ENCODE measurements around the gene VSIG10L. TPM values are rescaled to one million over a fixed set of nuclear protein-coding genes. Genes with fewer than 3 reads are reported as not detected.

VSIG10L gene
- total and polyA plus RNA-seq, 12 donors: 0.33 to 1.6 (median 0.51) TPM

DNA sequence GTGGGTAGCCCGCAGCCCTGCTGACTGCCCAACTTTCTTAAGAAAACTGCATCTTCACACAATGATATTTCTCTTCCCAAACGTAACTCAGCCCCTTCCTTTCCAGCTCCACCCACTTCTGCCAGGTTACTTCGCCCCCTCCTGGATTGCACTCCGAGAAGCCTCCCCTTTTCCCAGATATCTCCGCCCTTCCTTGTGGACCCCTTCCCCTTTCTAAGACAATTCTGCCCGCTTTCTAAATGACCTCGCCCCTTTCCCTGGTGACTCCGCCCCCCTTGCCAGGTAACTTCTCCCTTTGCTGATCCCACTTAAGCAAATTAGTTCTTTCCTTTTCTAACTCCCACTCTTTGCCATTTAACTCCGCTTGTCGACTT is 2.6 kb downstream of the VSIG10L start:
- no peak for DNase-seq
- Histone ChIP-seq H3K36me3 (peaks cover 0 to 5% (median under 1%) of the 10 kb centered on the region in 9 donors), H3K27me3 (no peaks in the 10 kb centered on the region), H3K27ac (peak overlapping the region in 6 of 10 donors; percentile 19 to 72 (median 34)), H3K9me3 (no peaks in the 10 kb centered on the region), H3K4me1 (peaks cover 0 to 24% (median 19%) of the 10 kb centered on the region in 9 donors), H3K4me3 (peak overlapping the region; percentile 47 to 77 (median 62))
- 1% methylated on average over 10 of the region's 10 CpGs for WGBS, 2 donors
- ATAC-seq: no peak
- TF ChIP-seq, protein P1, sequence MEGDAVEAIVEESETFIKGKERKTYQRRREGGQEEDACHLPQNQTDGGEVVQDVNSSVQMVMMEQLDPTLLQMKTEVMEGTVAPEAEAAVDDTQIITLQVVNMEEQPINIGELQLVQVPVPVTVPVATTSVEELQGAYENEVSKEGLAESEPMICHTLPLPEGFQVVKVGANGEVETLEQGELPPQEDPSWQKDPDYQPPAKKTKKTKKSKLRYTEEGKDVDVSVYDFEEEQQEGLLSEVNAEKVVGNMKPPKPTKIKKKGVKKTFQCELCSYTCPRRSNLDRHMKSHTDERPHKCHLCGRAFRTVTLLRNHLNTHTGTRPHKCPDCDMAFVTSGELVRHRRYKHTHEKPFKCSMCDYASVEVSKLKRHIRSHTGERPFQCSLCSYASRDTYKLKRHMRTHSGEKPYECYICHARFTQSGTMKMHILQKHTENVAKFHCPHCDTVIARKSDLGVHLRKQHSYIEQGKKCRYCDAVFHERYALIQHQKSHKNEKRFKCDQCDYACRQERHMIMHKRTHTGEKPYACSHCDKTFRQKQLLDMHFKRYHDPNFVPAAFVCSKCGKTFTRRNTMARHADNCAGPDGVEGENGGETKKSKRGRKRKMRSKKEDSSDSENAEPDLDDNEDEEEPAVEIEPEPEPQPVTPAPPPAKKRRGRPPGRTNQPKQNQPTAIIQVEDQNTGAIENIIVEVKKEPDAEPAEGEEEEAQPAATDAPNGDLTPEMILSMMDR (IDR thresholded peaks at IDR 0.05): no peak
- intact Hi-C loops (cut with DNase I): loop anchor here in 7 of 10 donors (1.0 to 10.0 kb wide), 13 partner anchors 24 to 316 kb away; partner anchors contain the start of genes ETFB (in 3 of the 7) and C19orf84 (in 1 of the 7)

DNA sequence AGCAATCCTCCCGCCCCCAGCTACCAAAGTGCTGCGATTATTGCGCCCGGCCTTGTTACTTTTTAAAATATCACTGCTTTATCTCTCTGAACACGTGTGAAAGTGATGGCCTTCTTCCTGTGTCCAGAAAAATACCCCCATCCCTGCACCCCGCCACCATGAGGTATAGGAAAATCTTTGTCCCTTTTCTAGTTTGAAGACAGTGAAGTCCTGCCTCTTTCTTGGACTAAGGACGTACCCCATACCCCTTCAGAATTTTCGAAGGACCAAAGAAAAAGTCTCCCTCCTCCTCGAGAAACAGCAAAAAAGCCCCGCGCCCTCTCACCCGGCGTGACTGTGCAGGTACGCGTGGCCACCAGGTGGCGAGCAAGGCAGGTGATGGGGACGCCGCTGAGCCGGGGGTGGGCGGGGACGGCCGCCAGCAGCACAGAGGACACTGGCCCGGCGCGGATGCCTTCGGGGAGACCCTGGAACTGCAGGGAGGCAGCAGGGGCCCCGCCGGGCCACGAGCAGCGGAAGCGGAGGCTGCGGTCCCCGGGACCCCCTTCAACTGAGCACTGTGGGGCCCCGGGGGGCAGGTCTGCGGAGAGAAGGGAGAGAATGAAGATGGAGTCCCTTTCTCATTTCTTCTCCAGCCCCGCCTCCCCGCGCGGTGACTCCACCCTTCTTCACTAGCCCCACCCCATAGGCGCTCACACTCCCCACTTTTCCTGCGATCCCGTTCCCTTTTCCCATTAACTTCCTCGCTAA is 3.2 kb downstream of the VSIG10L start:
- Histone ChIP-seq H3K9me3 (no peaks in the 10 kb centered on the region), H3K4me1 (peaks cover 0 to 24% (median 19%) of the 10 kb centered on the region in 9 donors), H3K36me3 (no peaks in the 10 kb centered on the region), H3K4me3 (peak overlapping the region; percentile 47 to 77 (median 62)), H3K27me3 (no peaks in the 10 kb centered on the region), H3K27ac (peak overlapping the region in 6 of 10 donors; percentile 19 to 72 (median 34))
- ATAC-seq (peak; percentile 66 to 88 (median 76)), DNase-seq (peak; percentile 81 to 82)
- intact Hi-C loops (cut with DNase I): loop anchor here in 7 of 10 donors (1.0 to 10.0 kb wide), 14 partner anchors 24 to 316 kb away; partner anchors contain the start of genes ETFB (in 3 of the 7) and C19orf84 (in 1 of the 7)
- WGBS, 2 donors: 5 to 6% methylated on average over 40 to 43 of the region's 43 CpGs
- TF ChIP-seq, protein P1 (IDR thresholded peaks at IDR 0.05): peak; percentile 69 to 94 (median 84)

DNA sequence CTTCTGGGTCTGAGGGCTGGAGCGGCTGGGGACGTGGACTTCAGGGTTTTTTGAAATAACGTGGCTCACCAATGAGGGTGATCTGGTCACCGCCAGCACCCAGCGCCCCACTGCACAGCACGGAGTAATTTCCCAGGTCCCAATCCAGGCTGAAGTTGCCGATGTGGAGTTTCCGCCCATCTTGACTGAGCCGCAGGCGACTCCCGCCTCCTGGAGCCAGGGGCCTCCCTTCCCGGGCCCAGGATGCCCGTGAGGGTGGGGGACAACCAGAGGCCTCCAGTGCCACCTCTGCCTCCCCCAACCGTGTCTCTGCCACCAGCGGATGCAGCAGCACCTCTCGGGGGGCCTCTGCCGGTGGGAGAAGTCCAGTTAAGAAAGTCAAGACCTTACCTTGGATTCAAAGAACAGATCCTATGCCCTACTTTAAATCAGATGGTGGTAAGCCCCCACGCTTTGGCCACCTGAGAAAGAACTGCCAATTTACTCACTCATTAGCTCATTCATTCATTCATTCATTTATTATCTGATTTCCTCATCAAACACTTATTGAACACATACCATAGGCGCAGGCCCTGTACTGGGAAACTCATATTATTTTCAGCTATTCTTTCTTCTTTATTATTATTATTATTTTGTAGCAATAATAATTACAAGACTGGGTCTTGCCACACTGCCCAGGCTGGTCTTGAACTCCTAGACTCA is 3.9 kb downstream of the VSIG10L start:
- H3K27ac ChIP-seq: no peak overlapping the region
- no peaks in the 10 kb centered on the region for H3K27me3 ChIP-seq
- DNase-seq: no peak
- WGBS, 2 donors: 85% methylated on average over 17 to 19 of the region's 19 CpGs
- H3K4me3 ChIP-seq: peak overlapping the region in 2 of 10 donors; percentile 72 to 77
- H3K36me3 ChIP-seq: no peaks in the 10 kb centered on the region
- H3K4me1 ChIP-seq: peaks cover 0 to 24% (median 19%) of the 10 kb centered on the region in 9 donors
- intact Hi-C loops (cut with DNase I): loop anchor here in 7 of 10 donors (1.0 to 10.0 kb wide), 13 partner anchors 25 to 317 kb away; partner anchors contain the start of genes ETFB (in 2 of the 7) and C19orf84 (in 1 of the 7)
- no peak for ATAC-seq
- H3K9me3 ChIP-seq: no peaks in the 10 kb centered on the region
- TF ChIP-seq, protein P1 (IDR thresholded peaks at IDR 0.05): no peak

Measured in heart right ventricle (tissue), 16 donors.